ENCODE data around the gene DUOX1.

DUOX1 gene

DNA sequence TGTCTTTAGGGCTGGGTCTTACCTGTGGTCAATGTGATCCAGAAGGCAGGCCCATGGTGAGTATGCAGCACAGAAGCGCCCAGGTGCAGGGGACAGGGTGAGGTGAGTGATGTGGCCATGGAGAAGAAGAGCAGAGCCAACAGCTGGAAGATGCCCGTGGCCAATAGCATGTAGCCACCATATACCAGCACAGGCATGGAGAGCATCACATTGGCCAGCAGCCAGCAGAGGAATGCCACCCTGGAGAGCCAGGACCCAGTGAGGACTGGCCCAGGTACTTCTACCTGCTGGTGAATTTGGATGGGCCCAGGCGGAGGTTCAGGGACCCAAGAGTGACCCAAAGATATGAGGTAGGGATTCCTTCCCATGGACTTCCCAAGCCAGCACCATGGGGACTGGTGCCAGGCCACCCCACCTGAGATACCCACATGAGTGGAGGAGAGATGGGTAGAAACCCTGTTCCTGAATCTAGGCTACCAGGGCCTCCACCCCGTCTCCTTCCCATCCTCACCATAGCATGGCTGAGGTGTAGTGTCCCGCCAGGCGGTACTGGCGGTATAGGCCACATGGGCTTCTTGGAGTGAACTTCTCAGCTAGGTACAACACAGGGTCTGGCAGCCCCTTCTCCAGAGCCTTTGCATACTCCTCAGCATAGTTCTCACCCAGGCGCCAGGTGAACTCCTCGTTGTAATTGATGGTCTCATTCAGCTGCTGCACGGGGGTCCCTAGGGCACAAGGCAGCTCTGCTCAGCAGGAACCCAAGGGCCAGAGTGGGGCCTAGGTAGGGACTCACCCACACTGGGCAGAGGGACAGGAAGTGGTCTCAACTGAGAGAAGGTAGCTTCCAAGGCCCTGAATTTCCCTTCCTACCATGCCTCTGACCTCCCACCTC, 9.5 kb upstream of the DUOX1 start:
- ATAC-seq (ENCODE audit: low read depth) (no peak), DNase-seq (ENCODE audit: low spot score) (peak; percentile 61)
- Histone ChIP-seq H3K27ac (ENCODE audit: poor library complexity, severe bottlenecking) (no peak overlapping the region), H3K36me3 (ENCODE audit: low read depth) (no peaks in the 10 kb centered on the region), H3K27me3 (ENCODE audit: insufficient read depth, poor library complexity, severe bottlenecking) (peaks cover 25% of the 10 kb centered on the region), H3K4me1 (ENCODE audit: insufficient read depth, poor library complexity, severe bottlenecking) (peaks cover 12% of the 10 kb centered on the region), H3K9me3 (ENCODE audit: severe bottlenecking) (no peaks in the 10 kb centered on the region), H3K4me3 (ENCODE audit: severe bottlenecking) (no peak overlapping the region)
- no peak for TF ChIP-seq CTCF (IDR thresholded peaks at IDR 0.05; ENCODE audit: poor library complexity, severe bottlenecking)

GRCh38 chr15:45121020-45121419, 8.8 kb upstream of the DUOX1 start:
- no peak for TF ChIP-seq CTCF (IDR thresholded peaks at IDR 0.05; ENCODE audit: poor library complexity, severe bottlenecking)
- Histone ChIP-seq H3K36me3 (ENCODE audit: low read depth) (no peaks in the 10 kb centered on the region), H3K27ac (ENCODE audit: poor library complexity, severe bottlenecking) (no peak overlapping the region), H3K27me3 (ENCODE audit: insufficient read depth, poor library complexity, severe bottlenecking) (peaks cover 18% of the 10 kb centered on the region), H3K4me1 (ENCODE audit: insufficient read depth, poor library complexity, severe bottlenecking) (peaks cover 12% of the 10 kb centered on the region), H3K9me3 (ENCODE audit: severe bottlenecking) (no peaks in the 10 kb centered on the region), H3K4me3 (ENCODE audit: severe bottlenecking) (no peak overlapping the region)
- no peak for DNase-seq (ENCODE audit: low spot score)
- ATAC-seq (ENCODE audit: low read depth): no peak

DNA sequence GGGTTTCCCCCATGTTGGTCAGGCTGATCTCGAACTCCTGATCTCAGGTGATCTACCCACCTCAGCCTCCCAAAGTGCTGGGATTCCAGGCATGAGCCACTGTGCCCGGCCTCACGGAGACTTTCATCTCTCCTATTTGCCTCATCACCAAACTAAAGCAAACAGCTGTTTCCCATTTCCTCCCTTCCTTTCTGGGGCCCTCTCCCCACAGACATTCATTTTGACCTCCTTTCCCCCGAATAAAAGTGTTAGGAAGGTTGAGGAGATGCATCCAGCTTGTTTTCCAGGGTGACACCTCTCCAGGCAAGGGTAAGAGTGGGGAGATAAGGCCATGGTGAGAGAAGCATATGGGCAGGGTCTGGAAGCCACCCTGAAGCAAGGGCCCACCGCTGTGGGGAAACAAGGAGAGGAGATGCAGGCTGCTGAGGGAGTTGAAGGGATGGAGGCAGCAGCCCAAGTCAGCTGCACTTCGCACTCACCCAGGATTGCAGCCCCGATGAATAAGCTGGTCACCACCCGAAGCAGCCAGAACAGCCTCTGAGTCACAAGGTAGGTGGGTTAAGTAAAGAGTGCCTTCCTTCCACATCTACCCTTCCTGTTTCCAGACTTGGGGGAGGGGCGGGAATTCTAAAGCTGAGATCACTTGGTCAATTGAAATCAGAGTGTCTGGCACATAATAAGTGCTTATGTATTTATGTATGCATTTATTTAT, 7.9 kb upstream of the DUOX1 start:
- peaks cover 9% of the 10 kb centered on the region for H3K27me3 ChIP-seq (ENCODE audit: insufficient read depth, poor library complexity, severe bottlenecking)
- peak overlapping the region; percentile 20 for H3K27ac ChIP-seq (ENCODE audit: poor library complexity, severe bottlenecking)
- DNase-seq (ENCODE audit: low spot score) (peak; percentile 94), ATAC-seq (ENCODE audit: low read depth) (peak; percentile 89)
- no peak overlapping the region for H3K4me3 ChIP-seq (ENCODE audit: severe bottlenecking)
- no peaks in the 10 kb centered on the region for H3K36me3 ChIP-seq (ENCODE audit: low read depth)
- TF ChIP-seq CTCF (IDR thresholded peaks at IDR 0.05; ENCODE audit: poor library complexity, severe bottlenecking): no peak
- H3K9me3 ChIP-seq (ENCODE audit: severe bottlenecking): no peaks in the 10 kb centered on the region
- H3K4me1 ChIP-seq (ENCODE audit: insufficient read depth, poor library complexity, severe bottlenecking): peaks cover 12% of the 10 kb centered on the region

GRCh38 chr15:45122719-45123118, 7.1 kb upstream of the DUOX1 start:
- Histone ChIP-seq H3K9me3 (ENCODE audit: severe bottlenecking) (no peaks in the 10 kb centered on the region), H3K27ac (ENCODE audit: poor library complexity, severe bottlenecking) (peak overlapping the region; percentile 20)
- peak; percentile 75 for DNase-seq (ENCODE audit: low spot score)

More at GRCh38 chr15:45122719-45123118, 7.1 kb upstream of the DUOX1 start:
- no peak for ATAC-seq (ENCODE audit: low read depth)
- Histone ChIP-seq H3K36me3 (ENCODE audit: low read depth) (no peaks in the 10 kb centered on the region), H3K4me3 (ENCODE audit: severe bottlenecking) (no peak overlapping the region), H3K27me3 (ENCODE audit: insufficient read depth, poor library complexity, severe bottlenecking) (peaks cover under 1% of the 10 kb centered on the region), H3K4me1 (ENCODE audit: insufficient read depth, poor library complexity, severe bottlenecking) (peaks cover 12% of the 10 kb centered on the region)
- no peak for TF ChIP-seq CTCF (IDR thresholded peaks at IDR 0.05; ENCODE audit: poor library complexity, severe bottlenecking)
